HepG2 (cell line): ENCODE measurements around the gene TK1. TPM values are rescaled to one million over a fixed set of nuclear protein-coding genes. Genes with fewer than 3 reads are reported as not detected.

Experiments used
- IKZF5 ChIP-seq: IDR thresholded peaks from 2 replicates; pipeline ENCODE4 v1.6.1; 2018; ENCODE audit warnings: missing genetic modification reagents, mild to moderate bottlenecking, missing compliant biosample characterization
- JDP2 ChIP-seq: sonication (generic); formaldehyde crosslinking; IDR thresholded peaks from 2 replicates; pipeline ENCODE4 v1.8.1; 2022; ENCODE audit warnings: missing genetic modification reagents, borderline replicate concordance
- MAX ChIP-seq: IDR thresholded peaks from 2 replicates; pipeline ENCODE4 v1.6.1; 2012; ENCODE audit warnings: inconsistent platforms
- NFKB2 ChIP-seq: sonication (generic); formaldehyde crosslinking; IDR thresholded peaks from 2 replicates; pipeline ENCODE4 v1.4.0; 2020; ENCODE audit warnings: missing genetic modification reagents, borderline replicate concordance
- NFRKB ChIP-seq: fragments of 450-650 bp; IDR thresholded peaks from 2 replicates; pipeline ENCODE4 v1.6.1; 2017
- NR2C2 ChIP-seq: sonication (generic); formaldehyde crosslinking; IDR thresholded peaks from 2 replicates; pipeline ENCODE4 v1.4.0; 2020; ENCODE audit warnings: missing genetic modification reagents, mild to moderate bottlenecking, moderate library complexity, borderline replicate concordance
- NR2F2 ChIP-seq: IDR thresholded peaks from 2 replicates; pipeline ENCODE4 v1.6.1; 2012; ENCODE audit warnings: low read depth, inconsistent platforms, borderline replicate concordance
- NRL ChIP-seq: sonication (generic); formaldehyde crosslinking; IDR thresholded peaks from 2 replicates; pipeline ENCODE4 v1.5.0; 2020; ENCODE audit warnings: missing genetic modification reagents, mild to moderate bottlenecking, moderate library complexity, borderline replicate concordance
- PHF20 ChIP-seq: sonication (generic); formaldehyde crosslinking; IDR thresholded peaks from 2 replicates; pipeline ENCODE4 v1.5.0; 2020; ENCODE audit warnings: mild to moderate bottlenecking, missing genetic modification reagents
- SMYD3 ChIP-seq: sonication (generic); formaldehyde crosslinking; IDR thresholded peaks from 2 replicates; pipeline ENCODE4 v1.8.1; 2023; ENCODE audit warnings: mild to moderate bottlenecking, missing genetic modification reagents
- SYNCRIP ChIP-seq: fragments of 200-400 bp; formaldehyde crosslinking; IDR thresholded peaks from 2 replicates; pipeline ENCODE4 v1.6.1; 2018; ENCODE audit warnings: mild to moderate bottlenecking, low read depth, low read length; ENCODE audit not compliant: insufficient read depth
- ZNF10 ChIP-seq: sonication (generic); formaldehyde crosslinking; IDR thresholded peaks from 2 replicates; pipeline ENCODE4 v1.4.0; 2020; ENCODE audit warnings: mild to moderate bottlenecking, low read depth, missing genetic modification reagents, borderline replicate concordance
- ZNF264 ChIP-seq: sonication (generic); formaldehyde crosslinking; IDR thresholded peaks from 2 replicates; pipeline ENCODE4 v1.4.0; 2020; ENCODE audit warnings: missing genetic modification reagents
- ZNF317 ChIP-seq: sonication (generic); formaldehyde crosslinking; IDR thresholded peaks from 2 replicates; pipeline ENCODE4 v1.5.0; 2020; ENCODE audit warnings: mild to moderate bottlenecking, missing genetic modification reagents
- ZNF552 ChIP-seq: sonication (generic); formaldehyde crosslinking; IDR thresholded peaks from 2 replicates; pipeline ENCODE4 v1.9.0; 2022; ENCODE audit warnings: missing genetic modification reagents, mild to moderate bottlenecking, borderline replicate concordance
- ZNF569 ChIP-seq: sonication (generic); formaldehyde crosslinking; IDR thresholded peaks from 2 replicates; pipeline ENCODE4 v1.5.0; 2020; ENCODE audit warnings: mild to moderate bottlenecking, missing genetic modification reagents, moderate library complexity, borderline replicate concordance
- ZNF574 ChIP-seq: sonication (generic); formaldehyde crosslinking; IDR thresholded peaks from 2 replicates; pipeline ENCODE4 v1.4.0; 2020; ENCODE audit warnings: missing genetic modification reagents
- ZNF652 ChIP-seq: IDR thresholded peaks from 2 replicates; pipeline ENCODE4 v1.6.1; 2016; ENCODE audit warnings: low read depth, borderline replicate concordance
- ZNF687 ChIP-seq: sonication (generic); formaldehyde crosslinking; IDR thresholded peaks from 2 replicates; pipeline ENCODE4 v1.5.1; 2020; ENCODE audit warnings: mild to moderate bottlenecking, missing genetic modification reagents, moderate library complexity
- polyA plus RNA-seq, 8 experiments: library from polyadenylated mRNA; depleted of rRNA in 3 of 8; stranded (reverse) in 7 of 8; unstranded in 1 of 8; fragments of >200 nt; fragmentation: Illumina TruSeq in 4 of 8; extraction: Trizol in 4 of 8; gene quantifications; 2 replicates each; pipeline versions ENCODE4 v1.2.1 to v1.2.3, GENCODE V29; 2011 to 2016; ENCODE audit warnings: low read depth in 4 of 8, missing spikeins in 1 of 8, mixed read lengths in 1 of 8; ENCODE audit not compliant: insufficient read depth in 1 of 8
- total RNA-seq, 5 experiments: library from RNA; depleted of rRNA; stranded (reverse); fragments of >200 nt; fragmentation: Illumina TruSeq; extraction: Trizol; gene quantifications; 2 replicates each; pipeline ENCODE4 v1.2.3, GENCODE V29; 2016; ENCODE audit warnings: low read depth in 1 of 5

Gene TK1
- total and polyA plus RNA-seq, 2 of the 13 experiments (the other 11 are each of a cell fraction or from before 2014, with no cell fraction given), result 45.0 to 96.0 TPM

GRCh38 chr17:78137392-78138203 is 49.3 kb downstream of the TK1 start (continued):
- peak; percentile 42; the same call in 1 of the 2 replicates for TF ChIP-seq ZNF574 (CRISPR knock-in tag)
- TF ChIP-seq IKZF5 (CRISPR knock-in tag), result peak; percentile 25; the same call in 1 of the 2 replicates
- TF ChIP-seq SYNCRIP, result no peak
- TF ChIP-seq SMYD3 (CRISPR knock-in tag), result no peak
- no peak for TF ChIP-seq ZNF10
- no peak for TF ChIP-seq NFRKB
- no peak for TF ChIP-seq NR2F2
- TF ChIP-seq NRL (CRISPR knock-in tag), result peak; percentile 30; the same call in 1 of the 2 replicates
- no peak for TF ChIP-seq PHF20
- 0 out of 2 replicates have a peak, but pooled peaks have one; percentile 14 for TF ChIP-seq NR2C2
- TF ChIP-seq ZNF569, result no peak
- TF ChIP-seq JDP2 (CRISPR knock-in tag), result no peak
- TF ChIP-seq ZNF317, result 0 out of 2 replicates have a peak, but pooled peaks have one; percentile 50
- TF ChIP-seq MAX, result peak; percentile 66; the same call in 1 of the 2 replicates
- TF ChIP-seq ZNF687, result peak; percentile 52
- TF ChIP-seq NFKB2, result 0 out of 2 replicates have a peak, but pooled peaks have one; percentile 54
- TF ChIP-seq ZNF652 (CRISPR knock-in tag), result no peak
- TF ChIP-seq ZNF552 (CRISPR knock-in tag), result 0 out of 2 replicates have a peak, but pooled peaks have one; percentile 14
- no peak for TF ChIP-seq ZNF264 (CRISPR knock-in tag)
